Aorta (tissue), 5 donors: ENCODE measurements around the gene CYSRT1. TPM values are rescaled to one million over a fixed set of nuclear protein-coding genes. Genes with fewer than 3 reads are reported as not detected.

Source experiments
- ATAC-seq: fragments of 200-7000 bp; cut with Tn5 transposase; one replicate; pipeline ENCODE4 v1.9.1; 2022; ENCODE audit warnings: moderate library complexity; ENCODE audit not compliant: low FRiP score
- DNase-seq, 2 donors: peaks; one replicate each; pipeline ENCODE4 v3.0.0-alpha.2; 2020
- H3K27ac ChIP-seq, 2 donors: one replicate each; pipeline ENCODE4 v1.5.1; 2013; ENCODE audit warnings: low read length in 2 of 2, mild to moderate bottlenecking in 2 of 2, moderate library complexity in 2 of 2, control low read depth in 1 of 2, inconsistent platforms in 1 of 2, low read depth in 1 of 2
- H3K27me3 ChIP-seq, 2 donors: one replicate each; pipeline ENCODE4 v1.6.1; 2013; ENCODE audit warnings: control low read depth in 1 of 2, low read length in 1 of 2, mild to moderate bottlenecking in 1 of 2, moderate library complexity in 1 of 2; ENCODE audit not compliant: insufficient read depth in 2 of 2, control insufficient read depth in 1 of 2
- H3K36me3 ChIP-seq, 2 donors: one replicate each; pipeline ENCODE4 v1.6.1; 2013; ENCODE audit warnings: control low read depth in 1 of 2, low read length in 1 of 2, mild to moderate bottlenecking in 1 of 2; ENCODE audit not compliant: insufficient read depth in 2 of 2, control insufficient read depth in 1 of 2
- H3K4me1 ChIP-seq, 2 donors: one replicate each; pipeline ENCODE4 v1.6.1; 2013; ENCODE audit warnings: low read length in 2 of 2, control low read depth in 1 of 2, mild to moderate bottlenecking in 1 of 2, moderate library complexity in 1 of 2; ENCODE audit not compliant: insufficient read depth in 2 of 2, control insufficient read depth in 1 of 2
- H3K4me3 ChIP-seq, 2 donors: one replicate each; pipeline ENCODE4 v1.5.1; 2013; ENCODE audit warnings: low read length in 2 of 2, control low read depth in 1 of 2, mild to moderate bottlenecking in 1 of 2
- H3K9me3 ChIP-seq: one replicate; pipeline ENCODE4 v1.6.1; 2013; ENCODE audit warnings: mild to moderate bottlenecking, low read length; ENCODE audit not compliant: control insufficient read depth
- WGBS, 2 donors: extraction: QIAGEN DNeasy Blood & Tissue Kit; methylation state at CpG; one replicate each; pipeline ENCODE4 v1.1.7; 2013; 5-methylcytosine and 5-hydroxymethylcytosine counted together
- intact Hi-C, 2 donors: fragments of 100-400 bp; cut with DNase I; formaldehyde crosslinking; loops; one replicate each; pipeline versions ENCODE4 v1.14.2 to v1.15.0; 2022
- long read RNA-seq, 2 donors: library from polyadenylated mRNA; unstranded; transcript quantifications; one replicate each; pipeline ENCODE4 v2.0.0, GENCODE V29; 2020 to 2021
- polyA plus RNA-seq, 2 donors: library from polyadenylated mRNA; stranded (reverse); fragments of 200-250 nt; gene quantifications; one replicate each; pipeline ENCODE4 v1.2.3, GENCODE V29; 2013
- total RNA-seq, 2 donors: library from RNA; stranded (reverse); fragmentation: NEBNext Ultra II Directional; extraction: Animal tissue kit (Norgen Biotek cat#: 25700); gene quantifications; one replicate each; pipeline ENCODE4 v1.2.1, GENCODE V29; 2021
- donor health status: healthy with polysubstance abuse.
- donor health status: Bipolar disorder and iron deficiency.
- donor health status: DM: no; HTN: no; CAD: no.
- donor health status: DM: no; HTN: no; CAD: no.
- donor health status: DM: yes; HTN: yes; CAD: no.

The CYSRT1 gene
- not detected for total RNA-seq
- polyA plus RNA-seq: 1 to 10 TPM in 1 of 2 donors, not detected in 1; 1.1 TPM
- long read RNA-seq, donor 1: 0 reads
- long read RNA-seq, donor 2: 0 reads

DNA sequence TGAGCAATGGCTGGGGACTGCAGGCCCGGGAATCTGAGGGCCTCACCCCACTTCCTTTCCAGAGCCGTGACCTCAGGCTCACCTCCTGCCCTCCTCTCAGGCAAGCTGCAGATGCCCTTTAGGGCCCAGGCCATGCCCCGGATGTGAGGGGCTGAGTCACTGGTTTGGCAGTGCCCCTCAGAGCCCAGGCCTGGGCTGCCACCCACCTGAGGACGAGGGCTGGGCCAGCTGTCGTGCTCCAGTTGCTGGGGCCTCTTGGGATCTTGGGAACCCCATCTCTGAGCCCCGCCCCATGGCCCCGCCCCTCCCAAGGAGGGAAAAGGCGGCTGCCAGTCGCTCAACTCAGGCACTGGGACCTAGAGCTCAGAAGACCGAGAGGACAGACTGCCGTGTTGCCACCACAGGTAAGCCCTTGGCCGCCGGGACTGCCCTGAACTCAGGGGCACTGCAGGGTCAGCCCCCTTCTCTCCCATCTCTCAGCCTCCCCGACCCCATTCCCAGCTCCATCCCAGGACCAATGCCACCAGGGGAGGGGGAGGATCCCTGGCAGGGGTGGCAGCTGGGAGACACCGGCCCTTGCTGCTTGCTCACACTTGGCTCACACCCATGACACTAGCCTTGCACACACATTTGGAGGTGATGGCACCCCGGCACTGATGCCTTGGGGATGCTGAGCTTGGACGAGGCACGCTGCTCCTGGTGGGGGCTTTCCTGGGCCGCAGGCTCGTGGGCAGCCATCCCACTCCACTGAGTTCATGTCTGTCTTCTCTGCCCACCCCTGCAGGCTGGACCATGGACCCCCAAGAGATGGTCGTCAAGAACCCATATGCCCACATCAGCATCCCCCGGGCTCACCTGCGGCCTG lies at the start of gene CYSRT1:
Gene CYSRT1 (plus strand): TSS at position 345 of the 865 bp plus-strand sequence. CDS start 448 bp downstream, at position 793.
- ATAC-seq (no peak), DNase-seq (no peak)
- Histone ChIP-seq H3K4me1 (no peaks in the 10 kb centered on the region), H3K4me3 (no peak within 1 kb of the TSS), H3K36me3 (no peaks in the 10 kb centered on the region), H3K27me3 (no peaks in the 10 kb centered on the region), H3K27ac (peak within 1 kb of the TSS in 1 of 2 donors; percentile 77), H3K9me3 (no peaks in the 10 kb centered on the region)
- 51 to 54% methylated on average over 21 to 23 of the region's 23 CpGs for WGBS, 2 donors
- intact Hi-C loops: loop anchor here in 1 of 2 donors (5.0 kb wide), 1 partner anchor 103 kb away; no protein-coding TSS in a partner anchor

GRCh38 chr9:137175345-137175961 lies 49.5 kb upstream of the CYSRT1 start:
- ATAC-seq (peak; percentile 3), DNase-seq (no peak)
- no peaks in the 10 kb centered on the region for H3K36me3 ChIP-seq
- intact Hi-C loops: no loop called here
- 34 to 37% methylated on average over 32 to 33 of the region's 33 CpGs for WGBS, 2 donors
- no peaks in the 10 kb centered on the region for H3K4me1 ChIP-seq
- H3K27me3 ChIP-seq: no peaks in the 10 kb centered on the region
- H3K4me3 ChIP-seq: no peak overlapping the region
- no peaks in the 10 kb centered on the region for H3K9me3 ChIP-seq
- H3K27ac ChIP-seq: no peak overlapping the region

DNA sequence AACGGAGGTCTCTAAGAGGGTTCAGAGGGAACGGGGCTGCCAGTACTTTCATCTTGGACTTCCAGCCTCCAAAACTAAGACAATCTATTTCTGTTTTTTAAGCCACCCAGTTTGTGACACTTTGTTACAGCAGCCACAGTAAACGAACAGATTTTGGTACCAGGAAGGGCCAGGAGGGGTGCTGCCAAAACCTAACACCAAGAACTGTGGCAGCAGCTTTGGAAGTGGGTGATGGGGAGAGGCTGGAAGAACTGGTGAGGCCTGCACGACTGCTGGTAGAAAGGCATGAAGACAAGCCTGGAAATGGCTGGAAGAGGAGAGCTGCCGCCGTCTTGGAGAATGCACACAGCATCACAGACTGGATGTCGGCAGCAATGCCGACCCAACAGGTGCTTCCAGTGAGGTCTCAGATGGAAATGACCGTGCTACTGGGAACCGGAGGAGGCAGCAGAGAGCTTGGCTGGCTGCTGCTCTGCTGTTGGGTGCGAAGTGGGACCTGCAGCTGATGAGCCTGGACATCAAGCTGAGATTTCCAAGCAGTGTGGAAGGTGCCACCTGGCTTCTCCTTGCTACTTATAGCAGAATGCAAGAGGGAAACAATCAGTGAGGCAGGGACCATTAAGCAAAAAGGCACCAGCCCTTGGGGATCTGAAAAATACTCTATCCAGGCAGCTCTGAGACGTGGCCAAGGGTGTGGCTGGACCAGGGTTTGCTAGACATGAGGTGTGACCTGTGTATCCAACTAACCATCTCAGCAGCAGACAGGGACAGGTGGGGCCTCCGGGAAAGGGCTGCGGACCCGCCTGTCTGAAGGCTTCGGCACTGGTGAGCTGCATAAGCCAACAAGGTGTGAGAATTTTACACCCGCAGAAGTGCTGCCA lies 48.4 kb upstream of the CYSRT1 start:
- Histone ChIP-seq H3K4me3 (no peak overlapping the region), H3K36me3 (peaks cover 0 to 2% of the 10 kb centered on the region in 2 donors), H3K27me3 (no peaks in the 10 kb centered on the region), H3K9me3 (no peaks in the 10 kb centered on the region), H3K4me1 (no peaks in the 10 kb centered on the region), H3K27ac (no peak overlapping the region)
- whole genome bisulfite sequencing, 2 donors: 54 to 58% methylated on average over 17 of the region's 17 CpGs
- ATAC-seq: no peak
- intact Hi-C loops: no loop called here
- no peak for DNase-seq

- ATAC-seq: no peak
- Histone ChIP-seq H3K36me3 (peaks cover 0 to 4% of the 10 kb centered on the region in 2 donors), H3K4me3 (no peak overlapping the region), H3K4me1 (no peaks in the 10 kb centered on the region), H3K27ac (no peak overlapping the region), H3K27me3 (no peaks in the 10 kb centered on the region), H3K9me3 (no peaks in the 10 kb centered on the region)
- DNase-seq: no peak
- WGBS, 2 donors: 87 to 88% methylated on average over 23 of the region's 23 CpGs
- intact Hi-C loops: no loop called here
Observed at GRCh38 chr9:137178201-137178938, 46.6 kb upstream of the CYSRT1 start.

- 91% methylated on average over 18 to 19 of the region's 19 CpGs for WGBS, 2 donors
- Histone ChIP-seq H3K4me1 (no peaks in the 10 kb centered on the region), H3K27me3 (no peaks in the 10 kb centered on the region), H3K9me3 (no peaks in the 10 kb centered on the region), H3K36me3 (peaks cover 0 to 4% of the 10 kb centered on the region in 2 donors), H3K4me3 (no peak overlapping the region), H3K27ac (no peak overlapping the region)
- DNase-seq (no peak), ATAC-seq (no peak)
- intact Hi-C loops: no loop called here
Observed at GRCh38 chr9:137178939-137179630, 45.9 kb upstream of the CYSRT1 start.

GRCh38 chr9:137179761-137180160 lies 45.2 kb upstream of the CYSRT1 start:
- H3K36me3 ChIP-seq: peaks cover 0 to 4% of the 10 kb centered on the region in 2 donors
- DNase-seq: no peak
- 92 to 94% methylated on average over 15 to 17 of the region's 17 CpGs for WGBS, 2 donors
- H3K27ac ChIP-seq: no peak overlapping the region
- H3K4me1 ChIP-seq: no peaks in the 10 kb centered on the region
- H3K9me3 ChIP-seq: no peaks in the 10 kb centered on the region
- H3K4me3 ChIP-seq: no peak overlapping the region
- H3K27me3 ChIP-seq: no peaks in the 10 kb centered on the region
- intact Hi-C loops: no loop called here
- ATAC-seq: no peak

GRCh38 chr9:137180491-137180890 lies 44.5 kb upstream of the CYSRT1 start:
- H3K4me3 ChIP-seq: no peak overlapping the region
- peak; percentile 8 for ATAC-seq

More at GRCh38 chr9:137180491-137180890, 44.5 kb upstream of the CYSRT1 start:
- peaks cover 0 to 4% of the 10 kb centered on the region in 2 donors for H3K36me3 ChIP-seq
- no peaks in the 10 kb centered on the region for H3K27me3 ChIP-seq
- H3K4me1 ChIP-seq: no peaks in the 10 kb centered on the region
- H3K27ac ChIP-seq: no peak overlapping the region
- intact Hi-C loops: no loop called here
- 92 to 93% methylated on average over 16 to 20 of the region's 20 CpGs for WGBS, 2 donors
- H3K9me3 ChIP-seq: no peaks in the 10 kb centered on the region
- no peak for DNase-seq
